ENCODE measurements around the gene IKBKG. TPM values are rescaled to one million over a fixed set of nuclear protein-coding genes. Genes with fewer than 3 reads are reported as not detected.

Gene IKBKG
- total RNA-seq, 4 donors from 2014 or later = 14.2 to 43.1 (median 29.0) TPM

- TF ChIP-seq EP300 (IDR thresholded peaks at IDR 0.05) (peak in 1 of 2 donors; percentile 27), CTCF (IDR thresholded peaks at IDR 0.05) (no peak)
- peak overlapping the region; percentile 45 to 88 (median 77) for H3K27ac ChIP-seq
- 73 to 75% methylated on average over 19 to 20 of the region's 20 CpGs for WGBS, 2 donors
- H3K9me3 ChIP-seq = no peaks in the 10 kb centered on the region
- no peaks in the 10 kb centered on the region for H3K36me3 ChIP-seq
- DNase-seq (ENCODE audit: low spot score in 2 of 2) = no peak
- peak overlapping the region in 1 of 4 donors; percentile 12 for H3K4me3 ChIP-seq
- H3K4me1 ChIP-seq = peaks cover 0 to 42% (median 6%) of the 10 kb centered on the region in 4 donors
- H3K27me3 ChIP-seq = no peaks in the 10 kb centered on the region
These were observed 4.5 kb upstream of the IKBKG start for GRCh38 chrX:154542723-154543424.

DNA sequence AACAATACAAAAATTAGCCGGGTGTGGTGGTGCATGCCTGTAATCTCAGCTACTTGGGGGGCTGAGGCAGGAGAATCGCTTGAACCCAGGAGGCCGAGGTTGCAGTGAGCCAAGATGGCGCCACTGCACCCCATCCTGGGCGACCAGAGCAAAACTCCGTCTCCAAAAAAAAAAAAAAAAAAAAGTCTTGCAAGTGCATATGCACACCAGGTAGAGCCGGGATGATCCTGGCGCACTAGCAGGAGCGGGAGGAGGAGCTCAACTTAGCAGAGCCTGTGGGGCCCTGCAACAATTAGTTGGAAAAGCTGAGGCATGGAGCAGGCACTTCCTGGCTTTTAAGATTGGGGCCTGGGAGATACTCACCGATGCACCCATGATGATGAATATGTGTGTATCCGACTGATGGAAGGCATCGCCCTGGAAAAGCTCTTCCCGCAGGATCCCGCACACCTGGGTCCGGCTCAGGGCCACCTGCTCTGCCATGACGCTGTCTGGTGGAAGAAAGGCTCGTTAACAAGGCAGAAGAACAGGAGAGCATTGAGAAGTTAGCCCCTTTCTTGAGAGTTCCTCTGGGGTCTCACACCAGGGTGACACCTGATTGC, 1.6 kb upstream of the IKBKG start:
- H3K27ac ChIP-seq = no peak overlapping the region
- 89 to 93% methylated on average over 10 to 17 of the region's 17 CpGs for WGBS, 2 donors
- no peaks in the 10 kb centered on the region for H3K27me3 ChIP-seq
- TF ChIP-seq POLR2A (IDR thresholded peaks at IDR 0.05) (no peak), CTCF (IDR thresholded peaks at IDR 0.05) (no peak), EP300 (IDR thresholded peaks at IDR 0.05) (no peak)
- DNase-seq (ENCODE audit: low spot score in 2 of 2) = no peak
- H3K4me3 ChIP-seq = peak overlapping the region in 3 of 4 donors; percentile 54 to 72 (median 68)
- H3K9me3 ChIP-seq = no peaks in the 10 kb centered on the region
- H3K4me1 ChIP-seq = peaks cover 0 to 57% (median 10%) of the 10 kb centered on the region in 4 donors
- H3K36me3 ChIP-seq = no peaks in the 10 kb centered on the region

GRCh38 chrX:154546354-154547244, 821 bp upstream of the IKBKG start, which contains the start of gene G6PD:
G6PD (minus strand) TSS chrX:154546846; CDS start chrX:154546155, 691 bp downstream.
- peaks cover 0 to 49% (median 8%) of the 10 kb centered on the region in 4 donors for H3K4me1 ChIP-seq
- peak; percentile 43 to 47 for DNase-seq (ENCODE audit: low spot score in 2 of 2)
- TF ChIP-seq CTCF (IDR thresholded peaks at IDR 0.05) = peak in 1 of 5 experiments; percentile 10
- no peak for TF ChIP-seq EP300 (IDR thresholded peaks at IDR 0.05)
- peak within 1 kb of the TSS; percentile 54 to 72 (median 70) for H3K4me3 ChIP-seq
- no peaks in the 10 kb centered on the region for H3K27me3 ChIP-seq
- no peaks in the 10 kb centered on the region for H3K9me3 ChIP-seq
- no peaks in the 10 kb centered on the region for H3K36me3 ChIP-seq
- WGBS, 2 donors = 14 to 43% methylated on average over 3 to 77 of the region's 92 CpGs
- H3K27ac ChIP-seq = peak within 1 kb of the TSS; percentile 73 to 90 (median 84)

DNA sequence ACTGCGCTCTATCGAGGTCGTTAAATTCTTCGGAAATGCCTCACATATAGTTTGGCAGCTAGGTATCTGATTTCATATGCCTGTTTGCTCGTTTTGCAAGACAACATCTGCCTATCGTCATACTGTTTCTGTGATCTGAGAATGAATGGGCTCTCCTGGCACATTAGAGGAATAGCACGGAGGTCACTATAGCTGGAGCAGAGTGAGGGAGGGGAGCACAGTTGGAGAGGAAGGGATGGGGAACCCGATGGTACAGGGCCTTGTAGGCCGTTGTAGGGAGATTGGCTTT, 552 bp downstream of the IKBKG start:
- no peaks in the 10 kb centered on the region for H3K9me3 ChIP-seq
- WGBS, 2 donors = 1 to 47% methylated on average over 9 of the region's 9 CpGs
- H3K27ac ChIP-seq = peak overlapping the region in 3 of 4 donors; percentile 83 to 90 (median 84)
- H3K4me1 ChIP-seq = peaks cover 0 to 35% (median 8%) of the 10 kb centered on the region in 4 donors
- DNase-seq (ENCODE audit: low spot score in 2 of 2) = no peak
- no peaks in the 10 kb centered on the region for H3K27me3 ChIP-seq
- peak overlapping the region; percentile 54 to 72 (median 70) for H3K4me3 ChIP-seq
- peaks cover 0 to 3% (median 0%) of the 10 kb centered on the region in 3 donors for H3K36me3 ChIP-seq
- TF ChIP-seq POLR2A (IDR thresholded peaks at IDR 0.05) (no peak), EP300 (IDR thresholded peaks at IDR 0.05) (no peak), CTCF (IDR thresholded peaks at IDR 0.05) (no peak)
